ENCODE results near the gene ASB16.

- TF ChIP-seq, protein P1, sequence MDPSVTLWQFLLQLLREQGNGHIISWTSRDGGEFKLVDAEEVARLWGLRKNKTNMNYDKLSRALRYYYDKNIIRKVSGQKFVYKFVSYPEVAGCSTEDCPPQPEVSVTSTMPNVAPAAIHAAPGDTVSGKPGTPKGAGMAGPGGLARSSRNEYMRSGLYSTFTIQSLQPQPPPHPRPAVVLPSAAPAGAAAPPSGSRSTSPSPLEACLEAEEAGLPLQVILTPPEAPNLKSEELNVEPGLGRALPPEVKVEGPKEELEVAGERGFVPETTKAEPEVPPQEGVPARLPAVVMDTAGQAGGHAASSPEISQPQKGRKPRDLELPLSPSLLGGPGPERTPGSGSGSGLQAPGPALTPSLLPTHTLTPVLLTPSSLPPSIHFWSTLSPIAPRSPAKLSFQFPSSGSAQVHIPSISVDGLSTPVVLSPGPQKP (IDR thresholded peaks at IDR 0.05; ENCODE audit: low read depth, low read length), result no peak
- no peak for TF ChIP-seq EZH2 (IDR thresholded peaks at IDR 0.05; ENCODE audit: borderline replicate concordance, control insufficient read depth, low read depth, low read length)
- peak; percentile 49; the same call in 1 of the 2 replicates for TF ChIP-seq POLR2AphosphoS5 (IDR thresholded peaks at IDR 0.05; ENCODE audit: low read length)
- no peak for TF ChIP-seq CBX5 (IDR thresholded peaks at IDR 0.05; ENCODE audit: low read depth)
- TF ChIP-seq, protein P2, sequence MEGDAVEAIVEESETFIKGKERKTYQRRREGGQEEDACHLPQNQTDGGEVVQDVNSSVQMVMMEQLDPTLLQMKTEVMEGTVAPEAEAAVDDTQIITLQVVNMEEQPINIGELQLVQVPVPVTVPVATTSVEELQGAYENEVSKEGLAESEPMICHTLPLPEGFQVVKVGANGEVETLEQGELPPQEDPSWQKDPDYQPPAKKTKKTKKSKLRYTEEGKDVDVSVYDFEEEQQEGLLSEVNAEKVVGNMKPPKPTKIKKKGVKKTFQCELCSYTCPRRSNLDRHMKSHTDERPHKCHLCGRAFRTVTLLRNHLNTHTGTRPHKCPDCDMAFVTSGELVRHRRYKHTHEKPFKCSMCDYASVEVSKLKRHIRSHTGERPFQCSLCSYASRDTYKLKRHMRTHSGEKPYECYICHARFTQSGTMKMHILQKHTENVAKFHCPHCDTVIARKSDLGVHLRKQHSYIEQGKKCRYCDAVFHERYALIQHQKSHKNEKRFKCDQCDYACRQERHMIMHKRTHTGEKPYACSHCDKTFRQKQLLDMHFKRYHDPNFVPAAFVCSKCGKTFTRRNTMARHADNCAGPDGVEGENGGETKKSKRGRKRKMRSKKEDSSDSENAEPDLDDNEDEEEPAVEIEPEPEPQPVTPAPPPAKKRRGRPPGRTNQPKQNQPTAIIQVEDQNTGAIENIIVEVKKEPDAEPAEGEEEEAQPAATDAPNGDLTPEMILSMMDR (IDR thresholded peaks at IDR 0.05 in 2 of 3, conservative IDR thresholded peaks at IDR 0.05 in 1 of 3; ENCODE audit: control insufficient read depth in 2 of 3, extremely low read depth in 1 of 3, insufficient read depth in 1 of 3, low read depth in 3 of 3, low read length in 3 of 3), result 0 out of 6 replicates have a peak, but pooled peaks of 1 of the 3 experiments have one; percentile 17
- no peak for TF ChIP-seq EP300 (IDR thresholded peaks at IDR 0.05; ENCODE audit: borderline replicate concordance in 1 of 2, control insufficient read depth in 1 of 2, low read depth in 2 of 2, low read length in 2 of 2)
- no peak for TF ChIP-seq RAD21 (IDR thresholded peaks at IDR 0.05; ENCODE audit: insufficient read depth, low read depth, low read length)
- TF ChIP-seq, protein P3, sequence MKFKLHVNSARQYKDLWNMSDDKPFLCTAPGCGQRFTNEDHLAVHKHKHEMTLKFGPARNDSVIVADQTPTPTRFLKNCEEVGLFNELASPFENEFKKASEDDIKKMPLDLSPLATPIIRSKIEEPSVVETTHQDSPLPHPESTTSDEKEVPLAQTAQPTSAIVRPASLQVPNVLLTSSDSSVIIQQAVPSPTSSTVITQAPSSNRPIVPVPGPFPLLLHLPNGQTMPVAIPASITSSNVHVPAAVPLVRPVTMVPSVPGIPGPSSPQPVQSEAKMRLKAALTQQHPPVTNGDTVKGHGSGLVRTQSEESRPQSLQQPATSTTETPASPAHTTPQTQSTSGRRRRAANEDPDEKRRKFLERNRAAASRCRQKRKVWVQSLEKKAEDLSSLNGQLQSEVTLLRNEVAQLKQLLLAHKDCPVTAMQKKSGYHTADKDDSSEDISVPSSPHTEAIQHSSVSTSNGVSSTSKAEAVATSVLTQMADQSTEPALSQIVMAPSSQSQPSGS (IDR thresholded peaks at IDR 0.05; ENCODE audit: low read length), result no peak
- TF ChIP-seq PAX8 (IDR thresholded peaks at IDR 0.05), result no peak
- TF ChIP-seq POU2F2 (IDR thresholded peaks at IDR 0.05; ENCODE audit: borderline replicate concordance, low read depth, low read length), result no peak
- peak; percentile 91; the same call in 1 of the 2 replicates for TF ChIP-seq TARDBP (IDR thresholded peaks at IDR 0.05; ENCODE audit: borderline replicate concordance)
- TF ChIP-seq RFX5 (IDR thresholded peaks at IDR 0.05; ENCODE audit: low read depth, low read length), result no peak
- no peak for TF ChIP-seq TBL1XR1 (IDR thresholded peaks at IDR 0.05; ENCODE audit: low read depth, low read length)
Measured at GRCh38 chr17:44205962-44206824, 35.7 kb downstream of the ASB16 start.
